Tibial nerve (tissue), 4 donors: ENCODE data around the gene TPSG1. TPM values are rescaled to one million over a fixed set of nuclear protein-coding genes. Genes with fewer than 3 reads are reported as not detected.

Experiments
- DNase-seq, 2 donors: peaks; one replicate each; pipeline ENCODE4 v3.0.0-alpha.2; 2019; ENCODE audit warnings: low spot score in 2 of 2
- H3K27ac ChIP-seq, 4 donors: fragments of 200-600 bp; sonication (generic) in 3 of 4; one replicate each; pipeline ENCODE4 v1.5.1; 2017 to 2019; ENCODE audit warnings: mild to moderate bottlenecking in 1 of 4
- H3K27me3 ChIP-seq, 2 donors: fragments of 200-600 bp; sonication (generic) in 1 of 2; one replicate each; pipeline versions ENCODE4 v1.5.1 to v1.6.0; 2017 to 2019
- H3K36me3 ChIP-seq, 3 donors: fragments of 200-600 bp; sonication (generic); one replicate each; pipeline ENCODE4 v1.5.1; 2018 to 2019
- H3K4me1 ChIP-seq, 4 donors: fragments of 200-600 bp; sonication (generic) in 3 of 4; one replicate each; pipeline ENCODE4 v1.5.1; 2017 to 2019
- H3K4me3 ChIP-seq, 4 donors: fragments of 200-600 bp; sonication (generic) in 3 of 4; one replicate each; pipeline ENCODE4 v1.5.1; 2017 to 2019; ENCODE audit warnings: mild to moderate bottlenecking in 1 of 4, moderate library complexity in 1 of 4
- H3K9me3 ChIP-seq, 4 donors: fragments of 200-600 bp; sonication (generic) in 3 of 4; one replicate each; pipeline ENCODE4 v1.5.1; 2017 to 2019
- EP300 ChIP-seq, 2 donors: sonication (generic); formaldehyde crosslinking; IDR thresholded peaks; one replicate each; pipeline ENCODE4 v1.6.1; 2017; ENCODE audit warnings: antibody characterized with exemption in 2 of 2, mild to moderate bottlenecking in 1 of 2
- POLR2A ChIP-seq, 2 donors: fragments of 450-650 bp; IDR thresholded peaks; one replicate each; pipeline ENCODE4 v1.6.1; 2017; ENCODE audit warnings: antibody characterized with exemption in 2 of 2, mild to moderate bottlenecking in 2 of 2, moderate library complexity in 2 of 2
- WGBS, 2 donors: methylation state at CpG; one replicate each; pipeline ENCODE4 v1.1.5; 2018; 5-methylcytosine and 5-hydroxymethylcytosine counted together
- total RNA-seq, 4 donors: library from RNA; depleted of rRNA; stranded (reverse); fragments of >200 nt; gene quantifications; one replicate each; pipeline ENCODE4 v1.1.0, GENCODE V29; 2016
- TF ChIP-seq, protein P1 (sequence below), 5 experiments: fragments of 200-600 bp in 3 of 5; fragments of 450-650 bp in 2 of 5; sonication (generic) in 3 of 5; IDR thresholded peaks; one replicate each; pipeline ENCODE4 v1.5.1; 2016 to 2019; ENCODE audit warnings: antibody characterized with exemption in 5 of 5, mild to moderate bottlenecking in 3 of 5, moderate library complexity in 2 of 5

The TPSG1 gene
- total RNA-seq, 4 donors from 2014 or later, result 2.5 TPM; not detected in 3

DNA sequence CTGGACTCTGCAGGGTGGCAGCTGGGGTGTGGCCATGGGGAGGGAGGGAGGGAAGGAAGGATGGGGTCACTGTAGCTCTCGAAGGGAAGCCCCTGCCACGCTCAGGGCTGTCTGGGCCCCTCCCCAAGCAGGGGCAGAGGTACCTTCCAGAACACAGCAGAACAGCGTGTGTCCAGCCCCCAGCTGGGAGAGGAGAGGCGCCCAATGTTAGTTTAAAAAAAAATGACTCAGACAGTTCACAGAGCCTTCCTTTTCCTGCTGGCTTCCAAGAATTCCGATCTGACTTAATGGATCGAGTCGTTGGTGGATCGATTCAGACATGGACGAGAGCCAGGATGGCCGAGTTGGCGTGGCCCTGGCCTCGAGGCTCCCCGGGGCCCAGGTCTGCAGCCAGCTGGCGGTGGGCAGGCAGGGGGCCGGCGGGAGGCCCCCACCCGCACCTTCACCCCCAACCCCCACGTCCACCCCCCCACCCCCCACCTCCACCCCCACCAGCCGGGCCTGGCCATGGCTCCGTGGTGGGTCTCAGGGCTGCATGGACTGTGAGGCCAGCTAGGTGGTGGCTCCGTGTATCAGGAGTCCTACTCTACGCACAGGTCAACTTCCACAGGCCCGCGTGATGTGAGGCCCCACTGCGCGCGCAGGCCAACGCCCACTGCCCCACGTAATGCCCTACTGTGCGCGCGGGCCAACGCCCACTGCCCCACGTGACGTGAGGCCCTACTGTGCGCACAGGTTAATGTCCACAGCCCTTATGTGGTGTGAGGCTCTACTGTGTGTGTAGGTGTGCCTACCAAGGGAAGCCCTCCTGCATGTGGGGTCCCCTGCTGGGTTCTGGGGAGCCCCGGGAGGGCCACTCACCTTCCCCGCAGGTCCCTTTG, 50.4 kb downstream of the TPSG1 start:
- Histone ChIP-seq H3K27ac (no peak overlapping the region), H3K4me1 (no peaks in the 10 kb centered on the region), H3K4me3 (no peak overlapping the region), H3K36me3 (no peaks in the 10 kb centered on the region), H3K9me3 (no peaks in the 10 kb centered on the region), H3K27me3 (peaks cover 0 to 70% of the 10 kb centered on the region in 2 donors)
- no peak for TF ChIP-seq POLR2A (IDR thresholded peaks at IDR 0.05)
- TF ChIP-seq EP300 (IDR thresholded peaks at IDR 0.05), result no peak
- TF ChIP-seq, protein P1, sequence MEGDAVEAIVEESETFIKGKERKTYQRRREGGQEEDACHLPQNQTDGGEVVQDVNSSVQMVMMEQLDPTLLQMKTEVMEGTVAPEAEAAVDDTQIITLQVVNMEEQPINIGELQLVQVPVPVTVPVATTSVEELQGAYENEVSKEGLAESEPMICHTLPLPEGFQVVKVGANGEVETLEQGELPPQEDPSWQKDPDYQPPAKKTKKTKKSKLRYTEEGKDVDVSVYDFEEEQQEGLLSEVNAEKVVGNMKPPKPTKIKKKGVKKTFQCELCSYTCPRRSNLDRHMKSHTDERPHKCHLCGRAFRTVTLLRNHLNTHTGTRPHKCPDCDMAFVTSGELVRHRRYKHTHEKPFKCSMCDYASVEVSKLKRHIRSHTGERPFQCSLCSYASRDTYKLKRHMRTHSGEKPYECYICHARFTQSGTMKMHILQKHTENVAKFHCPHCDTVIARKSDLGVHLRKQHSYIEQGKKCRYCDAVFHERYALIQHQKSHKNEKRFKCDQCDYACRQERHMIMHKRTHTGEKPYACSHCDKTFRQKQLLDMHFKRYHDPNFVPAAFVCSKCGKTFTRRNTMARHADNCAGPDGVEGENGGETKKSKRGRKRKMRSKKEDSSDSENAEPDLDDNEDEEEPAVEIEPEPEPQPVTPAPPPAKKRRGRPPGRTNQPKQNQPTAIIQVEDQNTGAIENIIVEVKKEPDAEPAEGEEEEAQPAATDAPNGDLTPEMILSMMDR (IDR thresholded peaks at IDR 0.05), result no peak
- WGBS, 2 donors, result 70 to 72% methylated on average over 32 to 38 of the region's 38 CpGs
- DNase-seq, result no peak

DNA sequence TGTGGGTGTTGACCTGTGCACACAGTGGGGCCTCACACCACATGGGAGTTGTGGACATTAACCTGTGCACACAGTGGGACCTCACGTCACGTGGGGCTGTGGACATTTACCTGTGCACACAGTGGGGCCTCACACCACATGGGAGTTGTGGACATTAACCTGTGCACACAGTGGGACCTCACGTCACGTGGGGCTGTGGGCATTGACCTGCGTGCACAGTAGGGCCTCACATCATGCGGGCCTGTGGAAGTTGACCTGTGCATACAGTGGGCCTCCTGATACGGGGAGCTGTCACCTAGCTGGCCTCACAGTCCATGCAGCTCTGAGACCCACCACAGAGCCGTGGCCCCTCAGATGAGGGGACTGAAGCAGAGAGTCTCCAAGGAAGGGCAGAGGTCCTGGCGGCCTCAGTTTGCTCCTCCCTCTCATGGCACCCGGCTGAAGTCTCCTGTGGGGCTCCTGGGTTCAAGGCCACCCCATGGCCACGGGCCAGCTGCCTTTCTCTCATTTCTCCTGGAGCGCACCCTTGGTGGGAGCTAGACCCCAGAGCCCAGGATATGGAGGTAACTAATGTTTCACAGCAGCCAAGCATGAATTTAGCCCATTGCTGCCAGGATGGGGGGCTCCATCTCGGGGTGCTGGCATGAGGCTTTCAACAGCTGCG, 51.1 kb downstream of the TPSG1 start:
- H3K27ac ChIP-seq, result no peak overlapping the region
- H3K4me1 ChIP-seq, result no peaks in the 10 kb centered on the region

DNA sequence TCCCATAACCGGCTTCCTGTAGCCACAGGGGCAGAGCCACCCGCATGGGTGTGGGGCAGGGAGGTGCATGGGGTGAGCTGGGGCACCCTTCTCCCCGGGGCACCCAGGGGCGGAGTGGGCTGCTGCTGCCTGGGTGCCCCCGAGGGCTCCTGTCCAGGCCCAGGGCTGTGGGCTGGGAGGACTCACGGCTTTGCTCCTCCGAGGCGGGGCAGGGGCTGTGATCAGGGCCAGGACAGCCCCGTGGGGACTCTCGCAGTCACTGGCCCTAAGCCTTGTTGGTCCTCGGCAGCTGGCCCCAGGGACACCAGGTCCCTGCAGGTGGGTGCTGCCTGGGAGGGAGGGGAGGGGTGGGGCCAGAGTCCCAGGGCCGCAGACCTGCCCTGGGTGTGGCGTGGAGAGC, 52.4 kb downstream of the TPSG1 start:
- TF ChIP-seq, protein P1 (IDR thresholded peaks at IDR 0.05), result no peak
- TF ChIP-seq POLR2A (IDR thresholded peaks at IDR 0.05) (no peak), EP300 (IDR thresholded peaks at IDR 0.05) (no peak)
- no peak for DNase-seq
- Histone ChIP-seq H3K27me3 (peaks cover 0 to 71% of the 10 kb centered on the region in 2 donors), H3K4me1 (no peaks in the 10 kb centered on the region), H3K36me3 (no peaks in the 10 kb centered on the region), H3K9me3 (no peaks in the 10 kb centered on the region), H3K4me3 (no peak overlapping the region), H3K27ac (no peak overlapping the region)
- 65 to 77% methylated on average over 11 of the region's 13 CpGs for WGBS, 2 donors

More for the DNA sequence above, 51.1 kb downstream of the TPSG1 start:
- Histone ChIP-seq H3K9me3 (no peaks in the 10 kb centered on the region), H3K36me3 (no peaks in the 10 kb centered on the region), H3K27me3 (peaks cover 0 to 68% of the 10 kb centered on the region in 2 donors), H3K4me3 (no peak overlapping the region)
- WGBS, 2 donors, result 74 to 93% methylated on average over 3 to 8 of the region's 14 CpGs
- TF ChIP-seq EP300 (IDR thresholded peaks at IDR 0.05), result no peak
- no peak for TF ChIP-seq POLR2A (IDR thresholded peaks at IDR 0.05)
- TF ChIP-seq, protein P1 (IDR thresholded peaks at IDR 0.05), result no peak
- no peak for DNase-seq

DNA sequence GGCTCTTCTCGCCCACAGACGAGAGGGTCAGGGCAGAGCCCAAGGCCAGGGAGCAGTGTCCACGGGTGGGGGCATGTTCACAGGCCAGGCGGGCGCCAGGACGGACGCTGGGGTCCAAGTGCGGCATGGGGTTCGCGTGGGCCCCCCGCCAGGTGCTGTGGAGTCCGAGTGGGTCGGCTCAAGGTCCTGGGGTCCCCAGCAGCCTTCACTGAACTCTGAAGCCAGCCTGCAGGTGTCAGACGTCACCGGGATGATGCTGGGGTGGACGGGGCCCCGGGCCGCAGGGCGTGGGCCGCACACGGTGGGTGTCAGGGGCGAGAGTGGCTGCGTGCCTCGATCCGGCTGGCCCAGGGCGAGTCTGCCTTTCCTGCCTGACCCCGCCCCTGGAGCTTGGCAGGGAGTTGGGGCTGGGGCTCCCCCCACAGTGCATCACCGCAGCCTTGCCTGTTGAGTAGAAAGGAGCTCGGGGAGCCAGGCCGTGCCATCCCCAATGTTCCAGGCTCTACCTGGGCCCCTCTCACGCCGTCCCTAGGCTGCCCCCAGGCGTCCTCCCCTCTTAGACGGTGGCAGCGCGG, 53.1 kb downstream of the TPSG1 start:
- no peak for DNase-seq
- no peak overlapping the region for H3K27ac ChIP-seq
- no peaks in the 10 kb centered on the region for H3K4me1 ChIP-seq
- TF ChIP-seq, protein P1 (IDR thresholded peaks at IDR 0.05), result no peak
- TF ChIP-seq POLR2A (IDR thresholded peaks at IDR 0.05) (no peak), EP300 (IDR thresholded peaks at IDR 0.05) (no peak)
- H3K9me3 ChIP-seq, result no peaks in the 10 kb centered on the region
- peaks cover 0 to 67% of the 10 kb centered on the region in 2 donors for H3K27me3 ChIP-seq
- no peak overlapping the region for H3K4me3 ChIP-seq
- H3K36me3 ChIP-seq, result no peaks in the 10 kb centered on the region
- 79 to 85% methylated on average over 26 to 28 of the region's 36 CpGs for whole genome bisulfite sequencing, 2 donors

Other genes starting within 250 kb of the TPSG1 start
- gene SOX8, start 243.5 kb downstream of the TPSG1 start, total RNA-seq, result 10 to 100 TPM; 51.3 to 74.5 (median 66.3) TPM
- not detected for gene SSTR5, start 152.5 kb downstream of the TPSG1 start, total RNA-seq
- not detected for gene C1QTNF8, start 129.0 kb downstream of the TPSG1 start, total RNA-seq
- gene CACNA1H, start 72.2 kb downstream of the TPSG1 start, total RNA-seq, result 10 to 100 TPM in 2 of 4 donors, 1 to 10 TPM in 2; 3.8 to 12.0 (median 9.0) TPM
- gene TPSB2, start 4.9 kb upstream of the TPSG1 start, total RNA-seq, result 10 to 100 TPM; 14.7 to 59.0 (median 29.1) TPM
- gene TPSAB1, start 15.4 kb upstream of the TPSG1 start, total RNA-seq, result 10 to 100 TPM; 13.8 to 67.7 (median 28.5) TPM
- 10 to 100 TPM in 1 of 4 donors, 1 to 10 TPM in 2, not detected in 1; 2.7 to 14.0 (median 6.3) TPM for gene TPSD1, start 30.8 kb upstream of the TPSG1 start, total RNA-seq
- gene UBE2I, start 84.4 kb upstream of the TPSG1 start, total RNA-seq, result 100 to 1,000 TPM in 3 of 4 donors, 10 to 100 TPM in 1; 87.3 to 161 (median 111) TPM
- 1 to 10 TPM in 3 of 4 donors, under 1 TPM in 1; 0.66 to 2.7 (median 2.3) TPM for gene BAIAP3, start 108.4 kb upstream of the TPSG1 start, total RNA-seq
- gene TSR3, start 126.6 kb upstream of the TPSG1 start, total RNA-seq, result 100 to 1,000 TPM in 3 of 4 donors, 10 to 100 TPM in 1; 72.2 to 122 (median 108) TPM
- gene GNPTG, start 126.7 kb upstream of the TPSG1 start, total RNA-seq, result 100 to 1,000 TPM in 1 of 4 donors, 10 to 100 TPM in 3; 51.1 to 117 (median 71.6) TPM
- gene UNKL, start 189.4 kb upstream of the TPSG1 start, total RNA-seq, result 10 to 100 TPM; 34.3 to 70.5 (median 45.0) TPM
- gene UQCC4, start 195.5 kb upstream of the TPSG1 start, total RNA-seq, result 10 to 100 TPM in 3 of 4 donors, 1 to 10 TPM in 1; 8.7 to 18.6 (median 13.5) TPM
- 1 to 10 TPM in 1 of 4 donors, not detected in 3; 1.1 TPM for gene PERCC1, start 205.8 kb upstream of the TPSG1 start, total RNA-seq
- 1 to 10 TPM in 2 of 4 donors, under 1 TPM in 1, not detected in 1; 0.44 to 3.0 (median 2.7) TPM for gene CCDC154, start 219.3 kb upstream of the TPSG1 start, total RNA-seq
- 100 to 1,000 TPM in 2 of 4 donors, 10 to 100 TPM in 2; 38.7 to 136 (median 73.1) TPM for gene CLCN7, start 249.8 kb upstream of the TPSG1 start, total RNA-seq